HCT116 (cell line): ENCODE measurements around the gene GTF2IRD1. TPM values are rescaled to one million over a fixed set of nuclear protein-coding genes. Genes with fewer than 3 reads are reported as not detected.

ENCODE experiments used
- ATAC-seq: fragments of 200-7000 bp; cut with Tn5 transposase; 2 replicates; pipeline ENCODE4 v1.9.1; 2020; ENCODE audit warnings: mild to moderate bottlenecking, moderate library complexity
- BruUV-seq: library from RNA; stranded (reverse); fragments of 400-500 nt; replicated peaks from 2 replicates; lab custom pipeline; 2021; lab: Mats Ljungman, UMichigan
- CTCF ChIA-PET: fragments of 300-600 bp; sonication (Branson Sonifier 250); formaldehyde crosslinking; loops from one replicate; lab custom pipeline; 2021; ENCODE audit warnings: antibody characterized with exemption; lab: Charles Lee
- POLR2A ChIA-PET: fragments of 300-600, 350-600 bp; sonication (Branson Sonifier 250); formaldehyde crosslinking; loops from one replicate; lab custom pipeline; 2021; ENCODE audit warnings: antibody characterized with exemption; lab: Charles Lee
- RAD21 ChIA-PET, 2 experiments: fragments of 300-600 bp; sonication (Branson Sonifier 250); formaldehyde crosslinking; loops; one replicate each; lab custom pipeline; 2023; ENCODE audit warnings: low total read pairs in 2 of 2; ENCODE audit not compliant: uncharacterized antibody in 2 of 2, unreplicated experiment in 2 of 2, low non-redundant PET in 1 of 2; lab: Charles Lee
- DNase-seq: peaks from one replicate; pipeline ENCODE4 v3.0.0-alpha.2; 2010; ENCODE audit warnings: low read depth, low spot score
- H2AFZ ChIP-seq: fragments of 200-600 bp; shearing (Covaris generic), sonication (generic); 2 replicates; pipeline ENCODE4 v1.6.1; 2017; ENCODE audit warnings: low read depth, mixed run types, mixed read lengths, antibody characterized with exemption, low read length; ENCODE audit not compliant: poor library complexity, severe bottlenecking
- H3K27ac ChIP-seq: 2 replicates; pipeline ENCODE4 v1.5.1; 2012; ENCODE audit warnings: low read depth, low read length
- H3K27me3 ChIP-seq: fragments of 200-600 bp; sonication (generic); 2 replicates; pipeline ENCODE4 v1.6.1; 2016; ENCODE audit warnings: mixed run types, low read length, mixed read lengths; ENCODE audit not compliant: insufficient read depth
- H3K36me3 ChIP-seq, 2 experiments: fragments of 200-500 bp in 1 of 2; fragments of 200-600 bp in 1 of 2; sonication (Bioruptor generic) in 1 of 2; sonication (generic) in 1 of 2; 2 replicates each; pipeline versions ENCODE4 v1.5.1 to v1.6.1; 2014 to 2016; ENCODE audit warnings: low read length in 2 of 2, inconsistent platforms in 1 of 2, mixed read lengths in 1 of 2, mixed run types in 1 of 2; ENCODE audit not compliant: insufficient read depth in 2 of 2, control insufficient read depth in 1 of 2
- H3K4me1 ChIP-seq, 2 experiments: fragments of 200-600 bp in 1 of 2; sonication (generic) in 1 of 2; 2 replicates each; pipeline versions ENCODE4 v1.5.1 to v1.6.1; 2012 to 2017; ENCODE audit warnings: low read length in 2 of 2, inconsistent platforms in 1 of 2, mild to moderate bottlenecking in 1 of 2, mixed read lengths in 1 of 2, mixed run types in 1 of 2, moderate library complexity in 1 of 2; ENCODE audit not compliant: insufficient read depth in 2 of 2, control insufficient read depth in 1 of 2
- H3K4me2 ChIP-seq: fragments of 200-600 bp; sonication (generic); 2 replicates; pipeline ENCODE4 v1.6.1; 2017; ENCODE audit warnings: mixed run types, low read length, mixed read lengths
- H3K4me3 ChIP-seq, 2 experiments: fragments of 200-600 bp in 1 of 2; sonication (generic) in 1 of 2; replicated peaks in 1 of 2; 2 replicates each; pipeline ENCODE4 v1.5.1; 2011 to 2016; ENCODE audit warnings: low read length in 2 of 2, control low read depth in 1 of 2, low read depth in 1 of 2, mild to moderate bottlenecking in 1 of 2, mixed read lengths in 1 of 2, mixed run types in 1 of 2
- H3K79me2 ChIP-seq: fragments of 200-600 bp; sonication (generic); 2 replicates; pipeline ENCODE4 v1.6.1; 2017; ENCODE audit warnings: mild to moderate bottlenecking, mixed run types, low read length, moderate library complexity, mixed read lengths; ENCODE audit not compliant: insufficient read depth
- H3K9ac ChIP-seq: fragments of 200-600 bp; sonication (generic); 2 replicates; pipeline ENCODE4 v1.6.1; 2016; ENCODE audit warnings: low read length, mixed read lengths
- H3K9me2 ChIP-seq: fragments of 200-600 bp; sonication (generic), shearing (Covaris generic); 2 replicates; pipeline ENCODE4 v1.6.1; 2017; ENCODE audit warnings: mixed run types, mild to moderate bottlenecking, moderate library complexity; ENCODE audit not compliant: insufficient read depth
- H3K9me3 ChIP-seq, 2 experiments: fragments of 200-500 bp in 1 of 2; fragments of 200-600 bp in 1 of 2; sonication (Bioruptor generic) in 1 of 2; sonication (generic) in 1 of 2; 2 replicates each; pipeline ENCODE4 v1.6.1; 2014 to 2017; ENCODE audit warnings: low read length in 2 of 2, mixed read lengths in 2 of 2, inconsistent platforms in 1 of 2, low read depth in 1 of 2, mild to moderate bottlenecking in 1 of 2, mixed run types in 1 of 2, moderate library complexity in 1 of 2; ENCODE audit not compliant: control insufficient read depth in 1 of 2, insufficient read depth in 1 of 2
- H4K20me1 ChIP-seq: fragments of 200-600 bp; sonication (generic), shearing (Covaris generic); 2 replicates; pipeline ENCODE4 v1.6.1; 2017; ENCODE audit warnings: mixed run types, mild to moderate bottlenecking, moderate library complexity; ENCODE audit not compliant: insufficient read depth
- ATF3 ChIP-seq: IDR thresholded peaks from 2 replicates; pipeline ENCODE4 v1.6.1; 2012
- CBX3 ChIP-seq: IDR thresholded peaks from 2 replicates; pipeline ENCODE4 v1.6.1; 2012; ENCODE audit warnings: low read depth
- CEBPB ChIP-seq: IDR thresholded peaks from 2 replicates; pipeline ENCODE4 v1.6.1; 2012; ENCODE audit warnings: low read depth
- EZH2 ChIP-seq: fragments of 200-600 bp; sonication (generic); IDR thresholded peaks from 2 replicates; pipeline ENCODE4 v1.6.1; 2017; ENCODE audit warnings: antibody characterized with exemption, mixed run types
- EZH2phosphoT487 ChIP-seq: fragments of 200-600 bp; IDR thresholded peaks from 2 replicates; pipeline ENCODE4 v1.6.1; 2018; ENCODE audit warnings: antibody characterized with exemption, borderline replicate concordance
- JUND ChIP-seq: IDR thresholded peaks from 2 replicates; pipeline ENCODE4 v1.6.1; 2012
- MAX ChIP-seq: IDR thresholded peaks from 2 replicates; pipeline ENCODE4 v1.6.1; 2012
- POLR2A ChIP-seq: IDR thresholded peaks from 2 replicates; pipeline ENCODE4 v1.7.0; 2011; ENCODE audit warnings: borderline replicate concordance; ENCODE audit not compliant: insufficient read depth, insufficient read length; ENCODE audit errors: extremely low read depth
- RAD21 ChIP-seq: IDR thresholded peaks from 2 replicates; pipeline ENCODE4 v1.6.1; 2012; ENCODE audit warnings: low read depth, mild to moderate bottlenecking
- REST ChIP-seq: IDR thresholded peaks from 2 replicates; pipeline ENCODE4 v1.6.1; 2012; ENCODE audit warnings: low read depth
- SP1 ChIP-seq: IDR thresholded peaks from 2 replicates; pipeline ENCODE4 v1.6.1; 2012; ENCODE audit warnings: low read depth
- TCF7L2 ChIP-seq: IDR thresholded peaks from 2 replicates; pipeline ENCODE4 v1.7.0; 2011; ENCODE audit warnings: borderline replicate concordance, inconsistent platforms; ENCODE audit not compliant: insufficient read depth, insufficient read length; ENCODE audit errors: extremely low read depth
- YY1 ChIP-seq: IDR thresholded peaks from 2 replicates; pipeline ENCODE4 v1.6.1; 2011; ENCODE audit warnings: low read length, low read depth, moderate library complexity, mild to moderate bottlenecking; ENCODE audit not compliant: insufficient replicate concordance; ENCODE audit errors: extremely low read depth
- ZBTB33 ChIP-seq: IDR thresholded peaks from 2 replicates; pipeline ENCODE4 v1.6.1; 2011; ENCODE audit warnings: mild to moderate bottlenecking, low read length, moderate library complexity; ENCODE audit not compliant: insufficient replicate concordance; ENCODE audit errors: extremely low read depth
- ZNF274 ChIP-seq: fragments of 200-500 bp; sonication (Bioruptor generic); IDR thresholded peaks from 2 replicates; pipeline ENCODE4 v1.6.1; 2014; ENCODE audit warnings: mild to moderate bottlenecking, low read depth, low read length, inconsistent platforms
- intact Hi-C: fragments of 100-400 bp; cut with micrococcal nuclease; formaldehyde crosslinking; loops from 2 replicates; pipeline ENCODE4 v1.10.0; 2022
- total RNA-seq: library from RNA; stranded (reverse); gene quantifications from one replicate; pipeline ENCODE4 v1.2.1, GENCODE V29; 2021; ENCODE audit not compliant: unreplicated experiment

GTF2IRD1 gene
- total RNA-seq, 1 experiment from 2014 or later: 34.5 TPM

- Histone ChIP-seq H3K36me3 (peaks cover 6 to 20% of the 10 kb centered on the region in 2 experiments; a peak in 3 of 4 replicates), H3K27me3 (no peaks in the 10 kb centered on the region), H3K9ac (no peak overlapping the region), H3K9me3 (peaks cover 0 to 13% of the 10 kb centered on the region in 2 experiments; a peak in 1 of 4 replicates), H3K4me1 (no peaks in the 10 kb centered on the region), H3K4me2 (no peak overlapping the region), H3K9me2 (no peaks in the 10 kb centered on the region), H3K27ac (no peak overlapping the region), H3K4me3 (no peak overlapping the region), H2AFZ (no peak overlapping the region), H4K20me1 (no peaks in the 10 kb centered on the region), H3K79me2 (no peaks in the 10 kb centered on the region)
- CTCF ChIA-PET: interaction anchor here (0.6 kb wide), 1 partner anchor 690 kb away, joined by 3 read pairs; no protein-coding TSS in a partner anchor
- no peak for ATAC-seq
- TF ChIP-seq TCF7L2: no peak
- no peak for TF ChIP-seq EZH2phosphoT487
- TF ChIP-seq CEBPB: no peak
- no peak for TF ChIP-seq YY1
- TF ChIP-seq ATF3: no peak
- TF ChIP-seq MAX: no peak
- no peak for TF ChIP-seq SP1
- TF ChIP-seq ZBTB33: no peak
- TF ChIP-seq RAD21: no peak
- no peak for TF ChIP-seq EZH2
- TF ChIP-seq JUND: no peak
- no peak for TF ChIP-seq REST
- no peak for TF ChIP-seq ZNF274
- TF ChIP-seq POLR2A: no peak
- TF ChIP-seq CBX3: no peak
- POLR2A ChIA-PET: no interaction called here
- intact Hi-C loops: no loop called here
- no peak for DNase-seq
- RAD21 ChIA-PET: no interaction called here
- BruUV-seq: no TSS peak
These were observed 65.7 kb downstream of the GTF2IRD1 start for GRCh38 chr7:74519395-74519794.
